GM12873 (cell line): Measurements from ENCODE around the gene RNF213.

ENCODE experiments used
- TF ChIP-seq, protein P1 (sequence below): IDR thresholded peaks from 2 replicates; pipeline ENCODE4 v1.5.1; 2012; ENCODE audit warnings: low read depth, mild to moderate bottlenecking, moderate library complexity, low read length, control low read depth; ENCODE audit not compliant: insufficient read depth; ENCODE audit errors: missing control alignments

RNF213 gene

DNA sequence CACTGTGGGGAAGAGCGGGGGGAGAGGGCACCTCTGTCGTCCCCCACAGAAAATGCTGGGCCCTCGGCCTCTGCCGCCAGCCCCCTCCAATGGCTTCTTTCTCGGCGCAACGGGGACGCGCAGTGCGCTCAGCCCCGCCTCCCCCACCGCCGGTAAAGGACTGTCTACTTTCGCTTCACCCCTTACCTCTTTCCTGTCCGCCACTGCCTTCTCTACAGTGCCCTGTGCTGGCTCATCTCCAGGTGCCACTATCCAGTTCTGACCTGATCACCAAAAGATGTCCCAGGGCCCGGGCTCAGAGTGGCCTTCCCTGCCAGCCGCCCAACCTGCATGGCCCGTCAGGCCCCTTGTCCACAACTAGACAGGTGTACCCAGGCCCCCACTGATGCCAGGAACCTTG lies 161.6 kb downstream of the RNF213 start:
- TF ChIP-seq, protein P1, sequence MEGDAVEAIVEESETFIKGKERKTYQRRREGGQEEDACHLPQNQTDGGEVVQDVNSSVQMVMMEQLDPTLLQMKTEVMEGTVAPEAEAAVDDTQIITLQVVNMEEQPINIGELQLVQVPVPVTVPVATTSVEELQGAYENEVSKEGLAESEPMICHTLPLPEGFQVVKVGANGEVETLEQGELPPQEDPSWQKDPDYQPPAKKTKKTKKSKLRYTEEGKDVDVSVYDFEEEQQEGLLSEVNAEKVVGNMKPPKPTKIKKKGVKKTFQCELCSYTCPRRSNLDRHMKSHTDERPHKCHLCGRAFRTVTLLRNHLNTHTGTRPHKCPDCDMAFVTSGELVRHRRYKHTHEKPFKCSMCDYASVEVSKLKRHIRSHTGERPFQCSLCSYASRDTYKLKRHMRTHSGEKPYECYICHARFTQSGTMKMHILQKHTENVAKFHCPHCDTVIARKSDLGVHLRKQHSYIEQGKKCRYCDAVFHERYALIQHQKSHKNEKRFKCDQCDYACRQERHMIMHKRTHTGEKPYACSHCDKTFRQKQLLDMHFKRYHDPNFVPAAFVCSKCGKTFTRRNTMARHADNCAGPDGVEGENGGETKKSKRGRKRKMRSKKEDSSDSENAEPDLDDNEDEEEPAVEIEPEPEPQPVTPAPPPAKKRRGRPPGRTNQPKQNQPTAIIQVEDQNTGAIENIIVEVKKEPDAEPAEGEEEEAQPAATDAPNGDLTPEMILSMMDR: no peak

DNA sequence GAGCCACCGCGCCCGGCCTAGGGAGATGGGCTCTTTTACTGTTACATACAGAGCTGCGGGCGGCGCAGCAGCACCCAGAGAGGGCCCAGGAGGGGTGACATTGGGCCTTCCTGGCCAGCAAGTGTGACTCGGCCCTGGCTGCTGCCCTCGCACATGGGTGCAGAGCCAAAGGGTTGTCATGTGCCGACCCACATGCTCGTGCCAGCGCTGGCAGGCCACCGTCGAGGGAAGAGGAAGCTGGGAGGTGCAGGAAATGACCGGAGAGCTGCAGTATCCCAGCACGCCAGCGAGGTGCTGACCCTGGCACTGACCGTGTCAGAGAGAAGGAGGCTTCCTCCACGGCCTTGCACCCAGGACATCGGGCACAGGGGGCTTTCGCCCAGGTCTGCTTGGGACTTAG lies 162.3 kb downstream of the RNF213 start:
- TF ChIP-seq, protein P1: no peak

DNA sequence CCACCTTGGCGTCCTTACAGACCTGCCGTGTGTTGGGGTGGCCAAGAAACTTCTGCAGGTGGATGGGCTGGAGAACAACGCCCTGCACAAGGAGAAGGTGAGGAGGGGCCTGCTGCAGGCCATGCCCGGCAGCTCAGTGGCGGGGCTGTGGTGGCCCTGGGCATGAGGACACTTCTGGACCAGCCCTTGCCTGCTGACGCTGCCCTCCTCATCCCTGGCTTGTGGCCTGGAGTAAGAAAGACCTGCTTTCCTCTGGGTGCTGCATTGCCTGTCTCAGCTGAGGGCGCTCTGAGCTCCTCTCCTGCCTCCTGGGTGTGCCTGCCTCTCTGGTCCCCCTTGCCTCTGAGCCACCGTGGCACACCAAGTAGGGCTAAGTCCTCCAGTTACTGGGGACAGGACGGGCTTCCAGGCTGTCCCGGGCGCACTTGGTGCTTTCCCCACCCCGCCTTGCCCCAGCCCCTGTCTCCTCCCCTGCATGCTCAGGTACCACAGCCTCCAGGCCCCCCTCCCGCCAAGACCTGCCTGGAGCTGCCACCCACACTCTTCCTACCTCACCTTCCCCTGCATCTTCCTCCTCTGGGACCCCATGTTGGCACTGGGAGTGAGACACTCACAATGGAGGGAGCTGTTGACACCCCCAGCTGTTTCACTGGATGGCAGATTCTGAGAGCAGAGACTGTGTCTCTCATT lies 163.0 kb downstream of the RNF213 start:
- TF ChIP-seq, protein P1: no peak

DNA sequence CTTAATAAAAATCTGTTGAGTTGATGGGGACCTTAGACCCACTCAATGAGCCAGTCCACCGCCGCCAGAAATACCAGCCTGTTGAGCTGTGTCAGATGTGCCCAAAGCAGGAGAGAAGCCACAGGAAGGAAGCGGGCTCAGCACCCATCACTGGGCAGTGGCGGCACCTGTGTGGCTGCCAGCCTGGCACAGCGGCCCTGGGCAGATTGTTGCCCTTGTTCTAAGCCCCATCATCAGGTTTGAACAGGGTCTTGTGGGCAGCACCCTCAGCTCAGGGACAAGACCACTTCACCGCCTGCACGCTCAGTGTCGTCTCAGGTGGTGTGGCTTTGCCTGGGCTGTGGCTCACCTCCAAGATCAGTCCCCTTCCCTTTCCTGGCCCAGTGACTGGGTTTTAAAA lies 163.6 kb downstream of the RNF213 start:
- TF ChIP-seq, protein P1: no peak

DNA sequence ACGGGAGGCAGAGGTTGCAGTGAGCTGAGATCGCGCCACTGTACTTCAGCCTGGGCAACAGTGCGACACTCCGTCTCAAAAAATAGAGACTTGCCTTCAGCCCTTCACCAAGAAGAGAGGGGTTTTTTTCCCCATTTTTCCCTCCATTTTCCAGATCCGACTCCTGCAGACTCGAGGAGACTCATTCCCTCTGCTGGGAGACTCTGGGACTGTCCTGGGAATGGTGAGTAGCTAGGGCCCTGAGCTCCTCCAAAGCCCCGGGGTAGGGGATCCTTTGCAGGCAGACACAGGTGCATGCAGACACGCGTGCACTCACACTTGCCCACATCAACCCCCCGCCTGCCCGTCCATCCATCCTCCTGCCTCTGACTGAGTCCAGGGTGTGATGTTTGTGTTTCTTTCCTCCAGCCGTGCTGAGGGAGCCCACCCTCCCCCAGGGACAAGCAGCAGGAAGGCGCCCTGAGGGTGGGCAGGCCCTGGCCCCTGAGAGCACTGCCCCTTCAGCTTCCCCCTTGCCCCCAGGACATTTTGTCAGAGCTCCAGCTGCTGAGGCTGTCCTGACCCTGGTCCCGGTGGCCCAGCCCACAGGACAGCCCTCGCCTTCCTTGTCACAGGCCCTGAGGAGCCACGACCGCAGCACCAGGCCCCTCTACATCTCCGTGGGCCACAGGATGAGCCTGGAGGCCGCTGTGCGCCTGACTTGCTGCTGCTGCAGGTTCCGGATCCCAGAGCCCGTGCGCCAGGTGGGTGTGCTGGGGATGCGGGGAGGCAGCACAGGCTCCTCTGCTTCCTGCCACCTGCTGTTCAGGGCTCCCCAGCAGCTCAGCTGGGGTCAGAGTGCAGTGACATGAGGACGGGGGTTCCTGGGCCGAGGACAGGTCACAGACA lies 164.5 kb downstream of the RNF213 start:
- TF ChIP-seq, protein P1: no peak

DNA sequence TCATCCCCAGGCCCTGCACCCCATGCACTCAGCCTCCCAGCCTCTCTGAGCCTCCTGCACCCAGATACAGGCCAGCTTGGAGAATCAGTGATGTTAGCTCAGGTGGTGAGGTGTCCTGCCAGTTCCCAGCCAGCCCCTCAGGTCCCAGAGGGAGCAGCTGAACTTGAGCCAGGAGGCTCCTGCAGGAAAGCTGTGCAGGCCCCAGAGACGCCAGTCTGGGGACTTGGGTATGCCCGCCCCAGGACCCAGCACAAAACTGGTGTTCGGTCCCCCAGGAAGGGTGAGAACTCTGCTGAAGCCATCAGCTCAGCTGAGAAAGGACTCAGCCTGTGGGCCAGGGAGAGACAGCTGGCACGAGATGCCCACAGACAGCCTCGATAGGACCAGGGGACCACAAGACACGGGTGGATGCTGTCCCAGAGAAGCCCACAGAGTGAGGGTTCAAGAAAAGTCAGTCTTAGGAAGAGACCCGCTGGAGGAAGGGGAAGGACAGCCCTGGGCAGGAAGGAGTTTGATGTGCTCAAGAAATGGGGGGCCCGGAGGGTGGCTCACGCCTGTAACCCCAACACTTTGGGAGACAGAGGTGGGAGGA lies 165.3 kb downstream of the RNF213 start:
- TF ChIP-seq, protein P1: no peak
